K562 (cell line): ENCODE measurements around the gene CALCB. TPM values are rescaled to one million over a fixed set of nuclear protein-coding genes. Genes with fewer than 3 reads are reported as not detected.

Source experiments
- ATAC-seq: fragments of 200-7000 bp; cut with Tn5 transposase; 3 replicates; pipeline ENCODE4 v1.9.1; 2020; ENCODE audit warnings: moderate library complexity
- BruUV-seq: library from RNA; stranded (reverse); fragments of 400-500 nt; replicated peaks from 2 replicates; lab custom pipeline; 2021; lab: Mats Ljungman, UMichigan
- CTCF ChIA-PET: fragments of 300-600 bp; formaldehyde crosslinking; extraction: SDS; loops from one replicate; lab custom pipeline; 2021; ENCODE audit warnings: low intra/inter-chr PET ratio; lab: Yijun Ruan, JAX
- POLR2A ChIA-PET: fragments of 300-600, 350-650 bp; sonication (Branson Sonifier 250); formaldehyde crosslinking; extraction: SDS; loops from one replicate; lab custom pipeline; 2021; ENCODE audit warnings: antibody characterized with exemption, inconsistent platforms; lab: Yijun Ruan, JAX
- DNase-seq, 4 experiments: peaks; one replicate each; pipeline versions ENCODE4 v3.0.0 to v3.0.0-alpha.2; 2011 to 2018; ENCODE audit warnings: low spot score in 3 of 4, mixed read lengths in 3 of 4; ENCODE audit errors: extremely low read depth in 1 of 4
- FAIRE-seq: peaks from 2 replicates; lab custom pipeline; 2011; peaks lifted over from hg19 to GRCh38; lab: Jason Lieb, UNC
- H2AFZ ChIP-seq: 2 replicates; pipeline ENCODE4 v1.6.0; 2011; ENCODE audit warnings: low read depth, low read length, control low read depth, inconsistent platforms
- H3K27ac ChIP-seq: fragments of 200-600 bp; 3 replicates; pipeline ENCODE4 v1.8.0; 2011; ENCODE audit warnings: low read depth, mild to moderate bottlenecking, control low read depth, inconsistent platforms, low read length, moderate library complexity, mixed read lengths; ENCODE audit errors: extremely low read depth
- H3K27me3 ChIP-seq, 2 experiments: fragments of 300-600 bp in 1 of 2; 2 replicates in 1 of 2; 3 replicates in 1 of 2; pipeline versions ENCODE4 v1.6.0 to v1.8.0; 2011; ENCODE audit warnings: inconsistent platforms in 2 of 2, low read length in 2 of 2, mild to moderate bottlenecking in 1 of 2, mixed read lengths in 1 of 2, moderate library complexity in 1 of 2; ENCODE audit not compliant: control insufficient read depth in 2 of 2, insufficient read depth in 2 of 2
- H3K36me3 ChIP-seq: fragments of 300-600 bp; 3 replicates; pipeline ENCODE4 v1.8.0; 2011; ENCODE audit warnings: mild to moderate bottlenecking, low read length, inconsistent platforms; ENCODE audit not compliant: control insufficient read depth, insufficient read depth
- H3K4me1 ChIP-seq, 2 experiments: fragments of 200-600 bp in 1 of 2; replicated peaks in 1 of 2; 2 replicates in 1 of 2; 3 replicates in 1 of 2; pipeline versions ENCODE4 v1.5.1 to v1.8.0; 2011; ENCODE audit warnings: inconsistent platforms in 2 of 2, low read length in 2 of 2, mild to moderate bottlenecking in 1 of 2, mixed read lengths in 1 of 2, moderate library complexity in 1 of 2; ENCODE audit not compliant: control insufficient read depth in 2 of 2, insufficient read depth in 2 of 2
- H3K4me2 ChIP-seq: 2 replicates; pipeline ENCODE4 v1.6.1; 2011; ENCODE audit warnings: low read length, control low read depth, inconsistent platforms, mixed read lengths; ENCODE audit not compliant: insufficient read depth
- H3K4me3 ChIP-seq: fragments of 200-600 bp; sonication (generic), shearing (Covaris generic); 2 replicates; pipeline ENCODE4 v1.5.1; 2016; ENCODE audit warnings: control low read depth, inconsistent platforms
- H3K79me2 ChIP-seq: fragments of 200-600 bp; 3 replicates; pipeline ENCODE4 v1.8.0; 2011; ENCODE audit warnings: low read length, inconsistent platforms; ENCODE audit not compliant: control insufficient read depth, insufficient read depth
- H3K9ac ChIP-seq, 2 experiments: 2 replicates each; pipeline versions ENCODE4 v1.6.0 to v1.6.1; 2011; ENCODE audit warnings: low read depth in 2 of 2, low read length in 2 of 2, control low read depth in 1 of 2, inconsistent platforms in 1 of 2, mild to moderate bottlenecking in 1 of 2, mixed read lengths in 1 of 2; ENCODE audit not compliant: insufficient read depth in 1 of 2
- H3K9me1 ChIP-seq: one replicate; pipeline ENCODE4 v1.6.0; 2011; ENCODE audit warnings: inconsistent platforms, mild to moderate bottlenecking, low read length, moderate library complexity; ENCODE audit not compliant: control insufficient read depth, insufficient read depth
- H3K9me3 ChIP-seq: replicated peaks from 2 replicates; pipeline ENCODE4 v1.5.1; 2011; ENCODE audit warnings: low read depth, low read length, inconsistent platforms; ENCODE audit not compliant: control insufficient read depth, insufficient read depth
- H4K20me1 ChIP-seq: replicated peaks from 2 replicates; pipeline ENCODE4 v1.6.1; 2011; ENCODE audit warnings: low read length, inconsistent platforms, mixed read lengths; ENCODE audit not compliant: control insufficient read depth, insufficient read depth
- ARHGAP35 ChIP-seq: fragments of 450-650 bp; IDR thresholded peaks from 2 replicates; pipeline ENCODE4 v1.6.1; 2018; ENCODE audit not compliant: partially characterized antibody
- CBFA2T3 ChIP-seq: fragments of 450-650 bp; IDR thresholded peaks from 2 replicates; pipeline ENCODE4 v1.6.1; 2017
- ETV5 ChIP-seq: sonication (generic); formaldehyde crosslinking; IDR thresholded peaks from 2 replicates; pipeline ENCODE4 v1.4.0; 2020; ENCODE audit warnings: low read depth, mild to moderate bottlenecking, missing genetic modification reagents
- EWSR1 ChIP-seq: fragments of 450-650 bp; IDR thresholded peaks from 2 replicates; pipeline ENCODE4 v1.6.1; 2018; ENCODE audit warnings: borderline replicate concordance, mild to moderate bottlenecking, low read depth, moderate library complexity; ENCODE audit not compliant: partially characterized antibody
- FOXA3 ChIP-seq, 2 experiments: fragments of 450-650 bp in 1 of 2; sonication (generic) in 1 of 2; formaldehyde crosslinking; IDR thresholded peaks in 1 of 2; conservative IDR thresholded peaks in 1 of 2; 2 replicates each; pipeline versions ENCODE4 v1.4.0 to v1.8.0; 2020 to 2022; ENCODE audit warnings: mild to moderate bottlenecking in 2 of 2, missing genetic modification reagents in 1 of 2
- FOXK2 ChIP-seq, 2 experiments: fragments of 450-650 bp; IDR thresholded peaks in 1 of 2; conservative IDR thresholded peaks in 1 of 2; 2 replicates each; pipeline ENCODE4 v1.6.1; 2016; ENCODE audit warnings: low read depth in 2 of 2, mild to moderate bottlenecking in 1 of 2
- HSF4 ChIP-seq: fragments of 250-450 bp; sonication (Bioruptor Pico); IDR thresholded peaks from 2 replicates; pipeline ENCODE4 v2.1.2; 2022; ENCODE audit warnings: mild to moderate bottlenecking, moderate library complexity, borderline replicate concordance
- JUN ChIP-seq, 2 experiments: sonication (generic) in 1 of 2; formaldehyde crosslinking in 1 of 2; IDR thresholded peaks; 2 replicates each; pipeline versions ENCODE4 v1.6.1 to v1.8.0; 2012 to 2022; ENCODE audit warnings: borderline replicate concordance in 2 of 2, mild to moderate bottlenecking in 2 of 2, improper control_type of control experiment in 1 of 2, low read depth in 1 of 2, low read length in 1 of 2, missing genetic modification reagents in 1 of 2
- MTF1 ChIP-seq: fragments of 250-450 bp; sonication (Bioruptor Pico); IDR thresholded peaks from 2 replicates; pipeline ENCODE4 v1.9.0; 2021; ENCODE audit warnings: moderate library complexity, mild to moderate bottlenecking, inconsistent platforms, borderline replicate concordance
- OTX1 ChIP-seq: fragments of 450-650 bp; formaldehyde crosslinking; IDR thresholded peaks from 2 replicates; pipeline ENCODE4 v1.4.0; 2022; ENCODE audit warnings: mild to moderate bottlenecking
- PURB ChIP-seq: sonication (generic); formaldehyde crosslinking; IDR thresholded peaks from 2 replicates; pipeline ENCODE4 v1.9.0; 2021; ENCODE audit warnings: low read depth, mild to moderate bottlenecking, missing genetic modification reagents
- RBFOX2 ChIP-seq: fragments of 200-400 bp; formaldehyde crosslinking; IDR thresholded peaks from 2 replicates; pipeline ENCODE4 v1.6.1; 2017; ENCODE audit warnings: low read depth, mild to moderate bottlenecking, low read length, moderate library complexity
- STAG1 ChIP-seq: sonication (generic); formaldehyde crosslinking; IDR thresholded peaks from 2 replicates; pipeline ENCODE4 v1.5.0; 2020; ENCODE audit warnings: missing genetic modification reagents, borderline replicate concordance
- TEAD1 ChIP-seq, 2 experiments: fragments of 450-650 bp in 1 of 2; sonication (generic) in 1 of 2; formaldehyde crosslinking; IDR thresholded peaks; 2 replicates each; pipeline versions ENCODE4 v1.4.0 to v1.8.0; 2020 to 2022; ENCODE audit warnings: mild to moderate bottlenecking in 2 of 2, missing genetic modification reagents in 1 of 2
- TEAD4 ChIP-seq, 2 experiments: sonication (generic) in 1 of 2; formaldehyde crosslinking in 1 of 2; IDR thresholded peaks; 2 replicates each; pipeline versions ENCODE4 v1.6.1 to v1.8.0; 2012 to 2022; ENCODE audit warnings: borderline replicate concordance in 1 of 2, inconsistent platforms in 1 of 2, low read length in 1 of 2, mild to moderate bottlenecking in 1 of 2, missing genetic modification reagents in 1 of 2
- ZNF354B ChIP-seq: fragments of 250-450 bp; sonication (Bioruptor Pico); IDR thresholded peaks from 2 replicates; pipeline ENCODE4 v1.4.0; 2020
- WGBS: fragments of 100-300 bp; shearing (Covaris generic); methylation state at CpG from one replicate; pipeline ENCODE4 v1.1.6; 2016; ENCODE audit warnings: low coverage, mixed read lengths; ENCODE audit not compliant: insufficient coverage; ENCODE audit errors: missing lambda C conversion rate; 5-methylcytosine and 5-hydroxymethylcytosine counted together
- in situ Hi-C: fragments of 300-500 bp; cut with MboI; formaldehyde crosslinking; loops from 4 replicates; pipeline ENCODE4 v1.15.0; 2018; ENCODE audit warnings: inconsistent platforms, mixed read lengths
- intact Hi-C: fragments of 100-400 bp; cut with micrococcal nuclease; formaldehyde crosslinking; loops from 2 replicates; pipeline ENCODE4 v1.14.2; 2022
- polyA plus RNA-seq, 8 experiments: library from polyadenylated mRNA; depleted of rRNA in 4 of 8; stranded (reverse) in 5 of 8; unstranded in 3 of 8; fragments of >200 nt; fragmentation: Nextera tagmentation in 2 of 8; fragmentation: Illumina TruSeq in 1 of 8; extraction: Ambion mirVana in 2 of 8; extraction: Trizol in 1 of 8; gene quantifications; 2 replicates each; pipeline versions ENCODE4 v1.2.1 to v1.2.3, GENCODE V29; 2011 to 2014; ENCODE audit warnings: inconsistent platforms in 1 of 8, missing spikeins in 1 of 8
- total RNA-seq, 7 experiments: library from RNA; depleted of rRNA in 6 of 7; stranded (reverse); fragments of >200 nt in 6 of 7; fragmentation: Illumina TruSeq in 2 of 7; extraction: Trizol in 2 of 7; gene quantifications; 2 replicates each; pipeline versions ENCODE4 v1.2.1 to v1.2.3, GENCODE V29; 2011 to 2021; ENCODE audit warnings: low replicate concordance in 1 of 7
- TF ChIP-seq, protein P1 (sequence below): fragments of 450-650 bp; formaldehyde crosslinking; IDR thresholded peaks from 2 replicates; pipeline ENCODE4 v1.4.0; 2020; ENCODE audit warnings: mild to moderate bottlenecking, moderate library complexity
- TF ChIP-seq, protein P2 (sequence below): sonication (generic); formaldehyde crosslinking; IDR thresholded peaks from 2 replicates; pipeline ENCODE4 v1.5.0; 2020; ENCODE audit warnings: missing genetic modification reagents

CALCB gene
- total and polyA plus RNA-seq, 9 of the 15 experiments (the other 6 are each of a cell fraction or from before 2014, with no cell fraction given), result not detected

DNA sequence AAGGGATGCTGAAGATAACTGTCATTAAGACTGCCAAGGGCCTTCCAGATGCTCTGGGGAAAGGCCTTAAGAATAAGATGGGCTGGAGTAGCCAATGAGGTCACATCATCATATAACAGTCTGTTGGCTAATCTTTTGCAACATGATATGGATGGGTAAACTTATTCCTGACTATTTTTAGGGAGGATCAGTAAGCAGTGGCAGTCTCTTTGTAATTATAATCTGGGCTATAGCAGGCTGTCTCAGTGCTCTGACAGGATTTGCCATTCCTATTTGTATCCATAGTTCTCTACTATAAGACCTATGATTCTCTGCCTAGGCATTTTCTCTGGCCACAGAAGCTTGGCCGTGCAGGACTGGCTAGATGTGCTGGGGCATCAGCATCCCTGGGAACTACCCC lies 16.1 kb upstream of the CALCB start:
- Histone ChIP-seq H2AFZ (no peak overlapping the region), H3K4me1 (no peaks in the 10 kb centered on the region), H3K27ac (no peak overlapping the region), H3K4me2 (no peak overlapping the region), H3K9ac (no peak overlapping the region), H4K20me1 (no peaks in the 10 kb centered on the region), H3K27me3 (no peaks in the 10 kb centered on the region), H3K79me2 (no peaks in the 10 kb centered on the region), H3K9me3 (no peaks in the 10 kb centered on the region), H3K4me3 (no peak overlapping the region), H3K36me3 (no peaks in the 10 kb centered on the region), H3K9me1 (no peaks in the 10 kb centered on the region)
- BruUV-seq, result no TSS peak
- DNase-seq (no peak), ATAC-seq (no peak), FAIRE-seq (no peak)
- CTCF ChIA-PET, result no interaction called here
- in situ Hi-C loops (no loop called here), intact Hi-C loops (no loop called here)
- no peak for TF ChIP-seq ZNF354B
- no peak for TF ChIP-seq JUN (IDR thresholded peaks at IDR 0.05; ENCODE audit: borderline replicate concordance, low read depth, low read length)
- TF ChIP-seq JUN (CRISPR knock-in tag; IDR thresholded peaks at IDR 0.05; ENCODE audit: borderline replicate concordance), result no peak
- TF ChIP-seq TEAD1 (CRISPR knock-in tag; IDR thresholded peaks at IDR 0.05), result no peak
- TF ChIP-seq FOXK2 (conservative IDR thresholded peaks at IDR 0.05 in 1 of 2, IDR thresholded peaks at IDR 0.05 in 1 of 2; ENCODE audit: low read depth in 2 of 2), result no peak
- TF ChIP-seq TEAD4 (IDR thresholded peaks at IDR 0.05; ENCODE audit: low read length), result no peak
- no peak for TF ChIP-seq TEAD4 (CRISPR knock-in tag; IDR thresholded peaks at IDR 0.05; ENCODE audit: borderline replicate concordance)
- TF ChIP-seq CBFA2T3, result no peak
- no peak for TF ChIP-seq ETV5
- no peak for TF ChIP-seq HSF4
- TF ChIP-seq RBFOX2, result no peak
- TF ChIP-seq, protein P1, sequence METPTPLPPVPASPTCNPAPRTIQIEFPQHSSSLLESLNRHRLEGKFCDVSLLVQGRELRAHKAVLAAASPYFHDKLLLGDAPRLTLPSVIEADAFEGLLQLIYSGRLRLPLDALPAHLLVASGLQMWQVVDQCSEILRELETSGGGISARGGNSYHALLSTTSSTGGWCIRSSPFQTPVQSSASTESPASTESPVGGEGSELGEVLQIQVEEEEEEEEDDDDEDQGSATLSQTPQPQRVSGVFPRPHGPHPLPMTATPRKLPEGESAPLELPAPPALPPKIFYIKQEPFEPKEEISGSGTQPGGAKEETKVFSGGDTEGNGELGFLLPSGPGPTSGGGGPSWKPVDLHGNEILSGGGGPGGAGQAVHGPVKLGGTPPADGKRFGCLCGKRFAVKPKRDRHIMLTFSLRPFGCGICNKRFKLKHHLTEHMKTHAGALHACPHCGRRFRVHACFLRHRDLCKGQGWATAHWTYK (CRISPR knock-in tag), result no peak
- TF ChIP-seq FOXA3 (CRISPR knock-in tag; conservative IDR thresholded peaks at IDR 0.05 in 1 of 2, IDR thresholded peaks at IDR 0.05 in 1 of 2), result no peak
- TF ChIP-seq MTF1 (CRISPR knock-in tag), result no peak
- TF ChIP-seq EWSR1, result no peak
- TF ChIP-seq ARHGAP35, result no peak
- TF ChIP-seq PURB (CRISPR knock-in tag), result no peak
- no peak for TF ChIP-seq STAG1
- TF ChIP-seq, protein P2, sequence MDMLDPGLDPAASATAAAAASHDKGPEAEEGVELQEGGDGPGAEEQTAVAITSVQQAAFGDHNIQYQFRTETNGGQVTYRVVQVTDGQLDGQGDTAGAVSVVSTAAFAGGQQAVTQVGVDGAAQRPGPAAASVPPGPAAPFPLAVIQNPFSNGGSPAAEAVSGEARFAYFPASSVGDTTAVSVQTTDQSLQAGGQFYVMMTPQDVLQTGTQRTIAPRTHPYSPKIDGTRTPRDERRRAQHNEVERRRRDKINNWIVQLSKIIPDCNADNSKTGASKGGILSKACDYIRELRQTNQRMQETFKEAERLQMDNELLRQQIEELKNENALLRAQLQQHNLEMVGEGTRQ, result no peak
- no peak for TF ChIP-seq OTX1 (CRISPR knock-in tag)
- 0% methylated on average over 1 of the region's 1 CpG for WGBS
- POLR2A ChIA-PET, result no interaction called here
